ENCODE measurements around the gene GLIS1.

GLIS1 gene

DNA sequence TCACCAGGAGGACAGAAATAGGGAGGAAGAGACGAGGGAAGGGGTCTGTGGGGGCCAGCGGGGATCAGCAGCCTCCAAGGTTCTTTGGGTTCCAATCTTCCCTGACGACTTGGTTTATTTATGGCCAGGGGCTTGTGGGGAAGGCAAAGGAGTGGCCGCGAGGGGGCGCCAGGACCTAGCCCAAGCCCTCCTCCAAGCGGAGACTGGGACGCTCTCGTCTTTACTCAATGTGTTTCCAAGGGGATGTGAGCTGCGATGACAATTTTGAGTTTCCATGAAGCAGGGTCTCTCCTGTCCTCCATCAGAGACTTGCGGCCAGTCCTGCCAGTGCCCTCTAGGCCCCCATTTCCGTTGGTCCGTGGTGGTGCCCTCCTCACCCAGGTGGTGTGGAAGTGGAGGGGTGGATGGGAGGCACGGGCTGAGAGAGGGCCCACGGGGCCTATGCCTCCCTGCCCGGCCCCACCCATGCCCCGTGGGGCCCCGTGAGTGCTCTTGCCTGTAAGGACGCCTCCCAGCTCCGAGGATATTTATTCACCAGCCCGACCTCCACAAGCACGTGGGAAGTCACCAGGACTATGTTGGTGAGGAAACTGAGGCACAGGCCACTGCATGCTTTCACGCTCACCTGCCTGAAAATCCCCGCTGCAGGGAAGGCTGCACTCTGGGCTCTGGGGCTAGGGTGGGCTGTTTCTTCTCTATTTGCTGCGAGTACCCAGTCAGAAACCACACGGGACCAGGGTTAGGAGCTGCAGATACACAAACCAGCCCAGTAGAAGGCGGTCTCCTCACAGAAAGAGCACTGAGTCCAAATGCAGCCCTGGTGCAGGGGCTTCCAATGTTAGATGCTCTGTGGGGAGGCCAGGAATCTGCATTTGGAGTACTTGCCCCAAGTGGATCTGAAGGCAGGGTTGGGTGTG lies 253.2 kb downstream of the GLIS1 start:
- peak; percentile 63 for DNase-seq (ENCODE audit: low spot score)

DNA sequence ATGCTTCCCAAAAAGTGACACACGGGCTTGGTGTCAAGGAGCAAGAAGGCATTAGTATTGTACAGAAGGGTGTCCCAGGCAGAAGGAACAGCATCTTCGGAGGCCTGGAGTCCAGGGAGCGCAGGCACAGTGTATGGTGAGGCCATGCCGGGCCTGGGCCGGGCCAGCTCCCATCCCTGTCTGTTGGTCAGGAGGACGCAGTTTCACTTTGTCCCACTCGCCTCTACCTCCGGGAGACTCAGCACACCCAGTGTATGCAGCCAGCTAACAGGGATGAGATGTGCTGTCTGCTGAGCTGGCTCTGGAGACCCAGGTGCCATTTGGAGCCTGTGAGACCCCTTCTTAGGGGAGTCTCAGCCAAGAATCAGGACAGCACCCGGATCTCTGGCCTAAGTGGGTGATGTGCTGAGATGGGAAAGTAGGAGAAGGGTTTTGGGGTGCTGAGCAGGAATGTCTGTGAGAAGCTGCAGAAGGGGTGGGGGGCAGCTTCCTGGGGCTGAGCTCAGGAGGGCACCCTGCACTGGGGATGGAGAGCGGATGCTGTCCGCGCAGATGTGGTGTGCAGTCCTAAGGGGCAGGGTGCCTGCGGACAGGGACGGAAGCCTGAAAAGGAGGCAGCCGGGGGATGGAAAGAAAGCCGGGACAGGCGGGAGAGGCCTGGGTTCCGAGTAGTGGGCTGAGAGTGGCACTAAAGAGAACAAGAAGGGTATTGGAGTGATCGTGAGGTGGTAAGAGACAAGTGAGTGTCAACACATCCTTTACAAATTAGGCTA lies 254.1 kb downstream of the GLIS1 start:
- no peak for DNase-seq (ENCODE audit: low spot score)

DNA sequence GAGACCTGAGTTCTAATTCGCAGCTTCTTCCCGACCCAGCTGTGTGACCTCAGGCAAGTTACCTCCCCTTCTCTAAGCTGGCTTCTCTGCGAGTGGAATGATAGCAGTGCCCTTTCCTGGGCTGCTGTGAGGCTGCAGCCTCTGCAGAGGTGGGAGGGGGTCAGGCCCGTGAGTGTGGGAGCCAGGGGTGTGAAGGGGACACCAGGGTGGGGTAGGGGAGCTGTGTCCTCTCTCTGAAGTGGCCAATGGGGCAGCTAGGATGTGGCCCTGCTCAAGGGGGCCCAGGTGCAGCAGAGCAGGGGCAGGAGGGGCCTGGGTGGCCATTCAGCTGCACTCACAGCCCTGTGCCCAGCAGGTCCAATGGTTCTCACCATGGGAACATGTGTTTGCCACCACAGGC lies 255.3 kb downstream of the GLIS1 start:
- no peak for DNase-seq (ENCODE audit: low spot score)

GRCh38 chr1:53483170-53483569 lies 255.8 kb downstream of the GLIS1 start:
- DNase-seq (ENCODE audit: low spot score) = no peak

GRCh38 chr1:53482441-53483153 lies 256.4 kb downstream of the GLIS1 start:
- no peak for DNase-seq (ENCODE audit: low spot score)

- DNase-seq (ENCODE audit: low spot score) = no peak
Observed at GRCh38 chr1:53481456-53481855, 257.5 kb downstream of the GLIS1 start.

GRCh38 chr1:53480678-53481077 lies 258.3 kb downstream of the GLIS1 start:
- DNase-seq (ENCODE audit: low spot score) = no peak

DNA sequence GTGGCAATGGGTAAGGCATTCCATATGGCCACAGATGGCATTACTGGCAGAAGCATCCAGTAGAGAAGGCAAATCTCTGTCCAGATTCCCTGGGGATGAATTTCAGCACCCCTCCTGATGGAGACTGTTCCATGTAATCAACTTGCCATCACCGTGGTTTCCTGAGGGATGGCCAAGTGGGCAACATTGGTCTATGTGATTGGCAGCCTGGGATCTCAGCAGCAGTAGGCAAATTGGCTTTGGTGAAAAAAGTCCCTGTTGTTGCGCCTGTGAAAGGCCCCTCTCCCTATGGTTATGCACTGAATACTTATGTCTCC lies 260.5 kb downstream of the GLIS1 start:
- no peak for DNase-seq (ENCODE audit: low spot score)

GRCh38 chr1:53477651-53478501 lies 261.1 kb downstream of the GLIS1 start:
- no peak for DNase-seq (ENCODE audit: low spot score)

DNA sequence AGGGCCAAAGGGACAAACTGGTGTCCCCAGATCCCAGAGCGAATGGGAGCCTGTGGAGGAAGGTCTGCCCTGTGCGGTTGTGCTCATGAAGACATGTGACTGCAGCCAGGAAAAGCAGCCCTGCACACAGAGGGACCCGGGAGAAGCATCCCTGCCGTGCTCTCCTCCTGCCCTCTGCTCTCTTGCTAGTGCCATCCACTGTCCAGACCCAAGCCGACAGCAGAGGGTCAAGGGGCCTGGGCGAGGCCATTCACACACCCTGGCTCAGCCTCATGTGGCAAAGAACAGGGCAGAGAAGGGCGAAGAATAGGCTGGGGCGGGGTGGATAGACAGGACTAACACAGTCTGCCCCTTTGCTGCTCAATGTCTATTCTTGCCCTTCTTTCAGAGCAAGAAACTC lies 262.4 kb downstream of the GLIS1 start:
- DNase-seq (ENCODE audit: low spot score) = no peak

- DNase-seq (ENCODE audit: low spot score) = no peak
Observed at GRCh38 chr1:53475664-53476063, 263.3 kb downstream of the GLIS1 start.

GRCh38 chr1:53473463-53473862 lies 265.5 kb downstream of the GLIS1 start:
- no peak for DNase-seq (ENCODE audit: low spot score)

GRCh38 chr1:53471000-53471399 lies 268.0 kb downstream of the GLIS1 start:
- no peak for DNase-seq (ENCODE audit: low spot score)

DNA sequence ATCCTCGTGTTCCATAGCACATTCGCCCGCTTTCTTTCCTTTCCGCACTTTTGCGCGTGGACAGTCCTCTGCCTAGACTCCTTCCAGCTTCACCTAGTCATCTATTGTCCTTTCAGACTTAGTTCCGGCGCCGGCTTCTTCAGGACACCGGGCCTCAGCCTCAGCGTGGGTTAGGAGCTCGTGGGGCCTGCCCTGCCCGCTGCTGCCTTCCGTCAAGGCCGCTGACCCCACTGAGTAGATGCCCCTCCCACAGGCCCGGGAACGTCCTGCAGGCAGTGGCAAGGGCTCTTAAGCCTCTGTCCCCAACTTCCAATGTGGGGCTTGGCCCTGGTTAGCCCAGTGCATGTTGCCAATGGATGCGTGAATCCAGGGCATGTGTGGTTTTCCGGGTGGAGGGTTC lies 268.4 kb downstream of the GLIS1 start:
- no peak for DNase-seq (ENCODE audit: low spot score)

GRCh38 chr1:53470155-53470554 lies 268.8 kb downstream of the GLIS1 start:
- peak; percentile 59 for DNase-seq (ENCODE audit: low spot score)

DNA sequence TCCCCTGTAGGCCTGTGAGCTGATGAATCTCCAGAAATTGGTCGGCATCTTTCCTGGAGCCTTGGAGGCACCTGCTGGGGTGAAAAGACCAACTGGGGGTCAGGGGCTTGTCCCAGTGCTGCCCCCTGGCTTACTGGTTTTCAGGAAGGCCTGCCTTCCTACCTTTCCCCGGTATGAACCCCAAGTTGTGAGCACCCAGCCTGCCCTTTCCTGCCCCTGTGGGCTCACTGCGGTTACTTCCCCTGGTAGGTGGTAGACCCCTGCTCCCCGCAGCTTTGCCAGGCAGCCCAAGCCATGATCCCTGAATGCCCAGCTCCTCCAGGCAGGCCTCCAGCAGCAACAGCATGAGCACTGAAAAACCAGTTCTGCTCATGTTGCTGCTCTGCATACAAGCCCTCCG lies 269.6 kb downstream of the GLIS1 start:
- no peak for DNase-seq (ENCODE audit: low spot score)

DNA sequence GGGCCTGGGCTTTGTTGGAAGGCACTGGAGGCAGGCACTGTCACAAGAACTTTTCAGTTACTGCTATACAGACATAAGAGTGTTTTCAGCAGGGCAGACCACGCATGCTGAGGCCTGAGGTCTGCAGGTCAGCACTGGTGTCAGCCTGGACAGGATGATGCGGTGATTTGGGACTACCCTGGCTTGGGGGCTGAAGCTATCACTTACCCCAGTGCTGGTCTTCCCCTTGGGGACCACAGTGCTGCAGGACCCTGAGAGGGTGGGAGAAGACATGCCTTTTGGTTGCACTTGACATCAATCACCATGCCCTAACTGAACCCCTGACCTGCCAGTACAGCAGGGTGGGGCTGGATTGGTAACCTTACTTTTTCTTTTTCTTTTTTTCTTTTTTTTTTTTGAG lies 270.6 kb downstream of the GLIS1 start:
- DNase-seq (ENCODE audit: low spot score) = no peak

DNA sequence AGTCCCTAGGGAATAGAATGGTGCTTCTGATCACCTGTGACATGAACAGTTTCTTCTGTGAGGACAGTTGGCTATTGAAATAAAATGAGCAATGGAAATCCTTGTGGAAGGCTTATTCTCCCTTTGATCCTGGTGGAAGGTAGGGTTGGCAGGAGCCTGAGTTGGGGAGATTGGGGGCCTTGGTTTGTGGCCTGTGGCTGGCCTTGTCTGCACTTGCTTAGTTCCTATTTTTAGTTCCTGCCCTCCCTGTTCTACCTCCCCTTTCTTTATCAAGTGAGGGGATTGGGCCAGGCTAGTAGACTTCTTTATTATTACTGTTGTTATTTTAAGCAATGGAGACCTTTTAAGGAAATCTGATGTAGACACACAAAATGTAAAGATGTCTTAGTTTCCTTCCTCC lies 271.6 kb downstream of the GLIS1 start:
- DNase-seq (ENCODE audit: low spot score) = no peak

DNA sequence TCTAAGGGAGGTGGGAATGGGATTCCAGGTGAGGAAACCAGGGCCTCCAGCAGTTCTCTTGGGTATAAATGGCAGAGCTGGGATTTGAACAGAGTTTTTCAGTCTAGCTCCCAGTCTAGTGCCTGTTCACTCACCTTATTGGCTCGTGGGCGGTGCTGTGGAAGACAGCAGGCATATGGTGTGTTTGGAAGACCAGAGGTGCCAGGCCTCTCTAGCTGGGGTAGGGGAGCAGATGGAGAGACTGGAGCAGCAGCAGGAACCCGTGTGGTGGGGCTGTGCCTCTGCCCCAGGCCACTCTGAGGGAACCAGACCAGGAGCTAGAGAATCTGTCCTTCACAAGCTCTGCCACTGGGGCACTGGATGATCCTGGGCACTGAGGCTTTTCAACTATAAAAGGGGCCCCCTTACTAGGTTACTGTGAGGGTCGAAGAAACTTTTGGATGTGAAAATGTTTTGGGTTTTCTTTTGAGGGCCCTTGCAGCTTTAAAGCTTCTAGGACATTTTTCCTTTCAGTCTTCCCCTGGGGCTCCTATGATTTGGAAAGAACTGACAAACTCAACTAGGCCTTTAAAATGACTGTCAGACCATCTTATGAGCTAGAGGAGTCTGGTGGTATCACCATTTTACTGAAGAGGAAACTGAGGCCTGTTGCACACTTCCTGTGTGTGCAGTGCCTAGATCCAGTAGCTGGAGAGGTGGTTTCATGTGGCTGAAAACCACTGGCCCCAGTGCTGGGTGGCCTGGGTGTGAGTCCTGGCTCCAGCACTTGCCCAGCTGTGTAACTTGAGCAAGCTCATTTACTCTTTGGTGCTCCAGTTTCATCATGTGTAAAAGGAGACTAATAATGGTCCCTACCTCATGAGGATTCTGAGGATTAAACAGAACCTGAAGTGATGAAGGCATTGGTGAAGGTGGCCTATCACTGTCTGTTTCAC lies 273.7 kb downstream of the GLIS1 start:
- no peak for DNase-seq (ENCODE audit: low spot score)
